GM18505 (cell line): ENCODE data around the gene GASK1A.

ENCODE experiments used
- ATAC-seq: cut with Tn5 transposase; IDR thresholded peaks from one replicate; pipeline ENCODE4 v1.9.1; 2021; ENCODE audit not compliant: unreplicated experiment
- POLR2A ChIP-seq: IDR thresholded peaks from 4 replicates; pipeline ENCODE4 v1.6.1; 2011; ENCODE audit warnings: borderline replicate concordance; ENCODE audit not compliant: insufficient read depth, insufficient read length; ENCODE audit errors: extremely low read depth

Gene GASK1A

GRCh38 chr3:43075904-43076661, 97.0 kb downstream of the GASK1A start:
- ATAC-seq = no peak
- no peak for TF ChIP-seq POLR2A

- no peak for TF ChIP-seq POLR2A
- ATAC-seq = no peak
Observed at GRCh38 chr3:43076857-43077256, 97.7 kb downstream of the GASK1A start.

GRCh38 chr3:43077261-43077660, 98.2 kb downstream of the GASK1A start:
- no peak for TF ChIP-seq POLR2A
- ATAC-seq = no peak

- ATAC-seq = no peak
- no peak for TF ChIP-seq POLR2A
Observed at GRCh38 chr3:43077707-43078106, 98.6 kb downstream of the GASK1A start.

- ATAC-seq = no peak
- no peak for TF ChIP-seq POLR2A
Observed at GRCh38 chr3:43079536-43080332, 100.6 kb downstream of the GASK1A start.

- TF ChIP-seq POLR2A = no peak
- no peak for ATAC-seq
Observed at GRCh38 chr3:43080726-43081568, 101.8 kb downstream of the GASK1A start.

- TF ChIP-seq POLR2A = no peak
- no peak for ATAC-seq
Observed at GRCh38 chr3:43081796-43082195, 102.7 kb downstream of the GASK1A start.

- no peak for ATAC-seq
- no peak for TF ChIP-seq POLR2A
Observed at GRCh38 chr3:43082457-43082856, 103.3 kb downstream of the GASK1A start.

GRCh38 chr3:43086460-43087165, 107.5 kb downstream of the GASK1A start:
- TF ChIP-seq POLR2A = no peak
- ATAC-seq = no peak

GRCh38 chr3:43087249-43087776, 108.2 kb downstream of the GASK1A start:
- TF ChIP-seq POLR2A = no peak
- no peak for ATAC-seq

- ATAC-seq = no peak
- TF ChIP-seq POLR2A = no peak
Observed at GRCh38 chr3:43089081-43089480, 110.0 kb downstream of the GASK1A start.

- TF ChIP-seq POLR2A = no peak
- ATAC-seq = no peak
Observed at GRCh38 chr3:43090238-43090637, 111.1 kb downstream of the GASK1A start.

GRCh38 chr3:43091481-43091880, 112.4 kb downstream of the GASK1A start:
- TF ChIP-seq POLR2A = no peak
- no peak for ATAC-seq

GRCh38 chr3:43093006-43093405, 113.9 kb downstream of the GASK1A start:
- no peak for TF ChIP-seq POLR2A
- no peak for ATAC-seq
